ENCODE measurements around the gene RNF213. TPM values are rescaled to one million over a fixed set of nuclear protein-coding genes. Genes with fewer than 3 reads are reported as not detected.

RNF213 gene
- total and polyA plus RNA-seq, 4 donors, result 18.2 to 104 (median 33.5) TPM

DNA sequence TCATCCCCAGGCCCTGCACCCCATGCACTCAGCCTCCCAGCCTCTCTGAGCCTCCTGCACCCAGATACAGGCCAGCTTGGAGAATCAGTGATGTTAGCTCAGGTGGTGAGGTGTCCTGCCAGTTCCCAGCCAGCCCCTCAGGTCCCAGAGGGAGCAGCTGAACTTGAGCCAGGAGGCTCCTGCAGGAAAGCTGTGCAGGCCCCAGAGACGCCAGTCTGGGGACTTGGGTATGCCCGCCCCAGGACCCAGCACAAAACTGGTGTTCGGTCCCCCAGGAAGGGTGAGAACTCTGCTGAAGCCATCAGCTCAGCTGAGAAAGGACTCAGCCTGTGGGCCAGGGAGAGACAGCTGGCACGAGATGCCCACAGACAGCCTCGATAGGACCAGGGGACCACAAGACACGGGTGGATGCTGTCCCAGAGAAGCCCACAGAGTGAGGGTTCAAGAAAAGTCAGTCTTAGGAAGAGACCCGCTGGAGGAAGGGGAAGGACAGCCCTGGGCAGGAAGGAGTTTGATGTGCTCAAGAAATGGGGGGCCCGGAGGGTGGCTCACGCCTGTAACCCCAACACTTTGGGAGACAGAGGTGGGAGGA lies 165.3 kb downstream of the RNF213 start:
- TF ChIP-seq NR2F2 (IDR thresholded peaks at IDR 0.05) (no peak), MAX (IDR thresholded peaks at IDR 0.05) (no peak), TAF1 (conservative IDR thresholded peaks at IDR 0.05) (no peak), RXRA (IDR thresholded peaks at IDR 0.05) (no peak)
- TF ChIP-seq, protein P1, sequence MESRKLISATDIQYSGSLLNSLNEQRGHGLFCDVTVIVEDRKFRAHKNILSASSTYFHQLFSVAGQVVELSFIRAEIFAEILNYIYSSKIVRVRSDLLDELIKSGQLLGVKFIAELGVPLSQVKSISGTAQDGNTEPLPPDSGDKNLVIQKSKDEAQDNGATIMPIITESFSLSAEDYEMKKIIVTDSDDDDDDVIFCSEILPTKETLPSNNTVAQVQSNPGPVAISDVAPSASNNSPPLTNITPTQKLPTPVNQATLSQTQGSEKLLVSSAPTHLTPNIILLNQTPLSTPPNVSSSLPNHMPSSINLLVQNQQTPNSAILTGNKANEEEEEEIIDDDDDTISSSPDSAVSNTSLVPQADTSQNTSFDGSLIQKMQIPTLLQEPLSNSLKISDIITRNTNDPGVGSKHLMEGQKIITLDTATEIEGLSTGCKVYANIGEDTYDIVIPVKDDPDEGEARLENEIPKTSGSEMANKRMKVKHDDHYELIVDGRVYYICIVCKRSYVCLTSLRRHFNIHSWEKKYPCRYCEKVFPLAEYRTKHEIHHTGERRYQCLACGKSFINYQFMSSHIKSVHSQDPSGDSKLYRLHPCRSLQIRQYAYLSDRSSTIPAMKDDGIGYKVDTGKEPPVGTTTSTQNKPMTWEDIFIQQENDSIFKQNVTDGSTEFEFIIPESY (IDR thresholded peaks at IDR 0.05), result no peak
- H3K36me3 ChIP-seq (ENCODE audit: control insufficient read depth in 4 of 4, insufficient read depth in 3 of 4, low read depth in 1 of 4, low read length in 3 of 4), result peaks cover 0 to 2% (median 0%) of the 10 kb centered on the region in 4 donors
- DNase-seq (ENCODE audit: low spot score), result no peak
- no peak overlapping the region for H3K27ac ChIP-seq (ENCODE audit: low read depth in 1 of 2, low read length in 2 of 2)
- H3K9ac ChIP-seq (ENCODE audit: low read depth in 1 of 2, low read length in 2 of 2), result no peak overlapping the region
- H3K27me3 ChIP-seq (ENCODE audit: control insufficient read depth in 4 of 4, insufficient read depth in 4 of 4, low read length in 3 of 4), result no peaks in the 10 kb centered on the region
- peaks cover 0 to 3% (median under 1%) of the 10 kb centered on the region in 4 donors for H3K4me1 ChIP-seq (ENCODE audit: control insufficient read depth in 4 of 4, insufficient read depth in 4 of 4, low read length in 3 of 4)
- H3K4me3 ChIP-seq (ENCODE audit: low read depth in 1 of 3, low read length in 3 of 3), result no peak overlapping the region
- H3K9me3 ChIP-seq (ENCODE audit: control insufficient read depth in 4 of 4, low read length in 3 of 4), result no peaks in the 10 kb centered on the region
- 85% methylated on average over 9 of the region's 9 CpGs for WGBS

GRCh38 chr17:80426671-80427326 lies 166.1 kb downstream of the RNF213 start:
- Histone ChIP-seq H3K27me3 (ENCODE audit: control insufficient read depth in 4 of 4, insufficient read depth in 4 of 4, low read length in 3 of 4) (no peaks in the 10 kb centered on the region), H3K9ac (ENCODE audit: low read depth in 1 of 2, low read length in 2 of 2) (no peak overlapping the region), H3K9me3 (ENCODE audit: control insufficient read depth in 4 of 4, low read length in 3 of 4) (no peaks in the 10 kb centered on the region), H3K36me3 (ENCODE audit: control insufficient read depth in 4 of 4, insufficient read depth in 3 of 4, low read depth in 1 of 4, low read length in 3 of 4) (peaks cover 0 to 2% (median 0%) of the 10 kb centered on the region in 4 donors), H3K4me1 (ENCODE audit: control insufficient read depth in 4 of 4, insufficient read depth in 4 of 4, low read length in 3 of 4) (peaks cover 0 to 3% (median under 1%) of the 10 kb centered on the region in 4 donors), H3K4me3 (ENCODE audit: low read depth in 1 of 3, low read length in 3 of 3) (no peak overlapping the region), H3K27ac (ENCODE audit: low read depth in 1 of 2, low read length in 2 of 2) (no peak overlapping the region)
- peak; percentile 80 for DNase-seq (ENCODE audit: low spot score)
- 44% methylated on average over 24 of the region's 24 CpGs for whole genome bisulfite sequencing
- no peak for TF ChIP-seq HNF4G (IDR thresholded peaks at IDR 0.05)
- TF ChIP-seq YY1 (IDR thresholded peaks at IDR 0.05), result no peak
- TF ChIP-seq, protein P1 (IDR thresholded peaks at IDR 0.05), result no peak
- TF ChIP-seq HNF4A (conservative IDR thresholded peaks at IDR 0.05), result no peak
- TF ChIP-seq RAD21 (IDR thresholded peaks at IDR 0.05), result peak; percentile 90 to 97
- TF ChIP-seq RXRA (IDR thresholded peaks at IDR 0.05), result no peak
- TF ChIP-seq FOXA1 (IDR thresholded peaks at IDR 0.05), result no peak
- TF ChIP-seq, protein P2, sequence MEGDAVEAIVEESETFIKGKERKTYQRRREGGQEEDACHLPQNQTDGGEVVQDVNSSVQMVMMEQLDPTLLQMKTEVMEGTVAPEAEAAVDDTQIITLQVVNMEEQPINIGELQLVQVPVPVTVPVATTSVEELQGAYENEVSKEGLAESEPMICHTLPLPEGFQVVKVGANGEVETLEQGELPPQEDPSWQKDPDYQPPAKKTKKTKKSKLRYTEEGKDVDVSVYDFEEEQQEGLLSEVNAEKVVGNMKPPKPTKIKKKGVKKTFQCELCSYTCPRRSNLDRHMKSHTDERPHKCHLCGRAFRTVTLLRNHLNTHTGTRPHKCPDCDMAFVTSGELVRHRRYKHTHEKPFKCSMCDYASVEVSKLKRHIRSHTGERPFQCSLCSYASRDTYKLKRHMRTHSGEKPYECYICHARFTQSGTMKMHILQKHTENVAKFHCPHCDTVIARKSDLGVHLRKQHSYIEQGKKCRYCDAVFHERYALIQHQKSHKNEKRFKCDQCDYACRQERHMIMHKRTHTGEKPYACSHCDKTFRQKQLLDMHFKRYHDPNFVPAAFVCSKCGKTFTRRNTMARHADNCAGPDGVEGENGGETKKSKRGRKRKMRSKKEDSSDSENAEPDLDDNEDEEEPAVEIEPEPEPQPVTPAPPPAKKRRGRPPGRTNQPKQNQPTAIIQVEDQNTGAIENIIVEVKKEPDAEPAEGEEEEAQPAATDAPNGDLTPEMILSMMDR (IDR thresholded peaks at IDR 0.05; ENCODE audit: low read depth, low read length, missing input control), result peak; percentile 95

Measured in liver (tissue), 9 donors.